HepG2 (cell line): ENCODE results near the gene PRR20A.

Experiments used
- GATAD2A ChIP-seq: IDR thresholded peaks from 2 replicates; pipeline ENCODE4 v1.6.1; 2016
- PHB2 ChIP-seq: fragments of 450-650 bp; IDR thresholded peaks from 2 replicates; pipeline ENCODE4 v1.6.1; 2018; ENCODE audit not compliant: partially characterized antibody
- RAD21 ChIP-seq: fragments of 450-650 bp; formaldehyde crosslinking; IDR thresholded peaks from 2 replicates; pipeline ENCODE4 v1.5.0; 2020; ENCODE audit warnings: mild to moderate bottlenecking
- SP1 ChIP-seq, 2 experiments: fragments of 450-650 bp in 1 of 2; sonication (generic) in 1 of 2; formaldehyde crosslinking in 1 of 2; IDR thresholded peaks; 2 replicates each; pipeline versions ENCODE4 v1.4.0 to v1.6.1; 2016 to 2020; ENCODE audit warnings: missing genetic modification reagents in 1 of 2
- ZNF572 ChIP-seq: sonication (generic); formaldehyde crosslinking; IDR thresholded peaks from 2 replicates; pipeline ENCODE4 v1.5.1; 2020; ENCODE audit warnings: mild to moderate bottlenecking, missing genetic modification reagents
- TF ChIP-seq, protein P1 (sequence below): sonication (generic); formaldehyde crosslinking; IDR thresholded peaks from 2 replicates; pipeline ENCODE4 v1.5.0; 2020; ENCODE audit warnings: missing genetic modification reagents

- no peak for TF ChIP-seq PHB2
- TF ChIP-seq, protein P1, sequence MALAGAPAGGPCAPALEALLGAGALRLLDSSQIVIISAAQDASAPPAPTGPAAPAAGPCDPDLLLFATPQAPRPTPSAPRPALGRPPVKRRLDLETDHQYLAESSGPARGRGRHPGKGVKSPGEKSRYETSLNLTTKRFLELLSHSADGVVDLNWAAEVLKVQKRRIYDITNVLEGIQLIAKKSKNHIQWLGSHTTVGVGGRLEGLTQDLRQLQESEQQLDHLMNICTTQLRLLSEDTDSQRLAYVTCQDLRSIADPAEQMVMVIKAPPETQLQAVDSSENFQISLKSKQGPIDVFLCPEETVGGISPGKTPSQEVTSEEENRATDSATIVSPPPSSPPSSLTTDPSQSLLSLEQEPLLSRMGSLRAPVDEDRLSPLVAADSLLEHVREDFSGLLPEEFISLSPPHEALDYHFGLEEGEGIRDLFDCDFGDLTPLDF (CRISPR knock-in tag): no peak
- no peak for TF ChIP-seq GATAD2A (CRISPR knock-in tag)
- TF ChIP-seq RAD21 (CRISPR knock-in tag): no peak
- TF ChIP-seq ZNF572 (CRISPR knock-in tag): no peak
- no peak for TF ChIP-seq SP1 (IDR thresholded peaks at IDR 0.05)
- TF ChIP-seq SP1 (CRISPR knock-in tag; IDR thresholded peaks at IDR 0.05): no peak
These were observed 1.7 kb upstream of the PRR20A start for GRCh38 chr13:57138988-57139387.
